ENCODE measurements around the gene SIRPB2. TPM values are rescaled to one million over a fixed set of nuclear protein-coding genes. Genes with fewer than 3 reads are reported as not detected.

The SIRPB2 gene
- total RNA-seq, 1 donor from 2014 or later: 3.7 TPM

DNA sequence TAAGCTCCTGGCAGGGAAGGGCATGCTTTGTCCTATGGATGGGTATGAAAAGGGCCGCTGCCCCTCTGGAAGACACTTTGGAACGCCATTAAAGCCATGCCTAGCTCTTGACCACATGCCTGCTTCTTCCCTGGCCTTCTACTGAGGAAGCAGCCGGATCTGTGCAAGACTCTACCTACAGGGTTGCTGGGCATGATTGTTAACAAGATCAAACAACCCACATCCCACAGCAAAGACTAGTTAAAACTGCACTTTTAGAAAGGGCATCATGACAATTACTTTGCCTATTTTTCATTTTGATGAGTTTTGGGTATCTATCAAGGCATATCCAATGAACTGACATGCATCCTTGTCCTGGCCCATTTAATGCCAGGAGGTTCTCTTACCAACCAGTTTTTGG, 50.1 kb downstream of the SIRPB2 start:
- DNase-seq (ENCODE audit: low spot score): no peak

GRCh38 chr20:1440024-1440423, 51.2 kb downstream of the SIRPB2 start:
- DNase-seq (ENCODE audit: low spot score): no peak

GRCh38 chr20:1438361-1438760, 52.9 kb downstream of the SIRPB2 start:
- no peak for DNase-seq (ENCODE audit: low spot score)

DNA sequence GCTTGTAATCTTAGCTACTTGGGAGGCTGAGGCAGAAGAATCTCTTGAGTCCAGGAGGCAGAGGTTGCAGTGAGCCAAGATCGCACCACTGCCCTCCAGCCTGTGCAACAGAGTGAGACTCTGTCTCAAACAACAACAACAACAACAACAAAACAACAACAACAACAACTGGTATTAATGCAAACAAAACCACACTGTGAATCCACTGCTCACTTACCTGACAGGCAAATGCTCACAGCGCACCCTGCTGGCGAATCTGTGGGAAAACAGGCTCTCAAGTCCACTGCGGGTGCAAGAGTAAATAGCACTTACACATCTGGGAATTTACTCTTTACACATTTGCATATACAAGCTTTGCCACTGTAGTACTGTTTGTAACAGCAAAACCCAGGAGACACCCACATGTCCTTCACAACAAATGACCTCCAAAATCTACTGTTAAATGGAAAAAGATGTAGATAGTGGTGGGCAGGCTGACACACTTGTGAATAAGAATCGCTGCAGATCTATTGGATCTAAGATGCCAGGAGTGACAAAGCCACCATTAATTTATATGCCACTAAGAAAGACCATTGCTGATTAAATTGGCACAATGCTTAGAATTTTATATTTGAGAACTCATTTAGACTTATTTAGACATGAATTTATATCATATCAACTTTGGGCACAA, 53.9 kb downstream of the SIRPB2 start:
- peak; percentile 72 for DNase-seq (ENCODE audit: low spot score)

DNA sequence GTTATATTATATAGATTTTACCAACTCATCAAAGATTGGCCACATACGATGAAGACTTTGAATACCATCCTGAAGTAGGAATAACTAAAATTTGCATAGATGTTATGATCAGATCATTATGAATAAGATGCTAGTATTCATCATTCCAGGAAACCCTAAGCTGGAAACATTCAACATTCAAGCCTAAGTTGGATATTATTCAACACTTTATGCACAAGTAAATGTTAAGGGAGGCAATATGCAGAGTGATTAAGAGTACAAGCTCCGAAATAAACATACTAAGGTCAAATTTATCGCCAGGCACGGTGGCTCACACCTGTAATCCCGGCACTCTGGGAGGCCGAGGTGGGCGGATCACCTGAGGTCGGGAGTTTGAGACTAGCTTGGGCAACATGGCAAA, 55.0 kb downstream of the SIRPB2 start:
- no peak for DNase-seq (ENCODE audit: low spot score)

GRCh38 chr20:1435337-1435699, 55.9 kb downstream of the SIRPB2 start:
- no peak for DNase-seq (ENCODE audit: low spot score)

DNA sequence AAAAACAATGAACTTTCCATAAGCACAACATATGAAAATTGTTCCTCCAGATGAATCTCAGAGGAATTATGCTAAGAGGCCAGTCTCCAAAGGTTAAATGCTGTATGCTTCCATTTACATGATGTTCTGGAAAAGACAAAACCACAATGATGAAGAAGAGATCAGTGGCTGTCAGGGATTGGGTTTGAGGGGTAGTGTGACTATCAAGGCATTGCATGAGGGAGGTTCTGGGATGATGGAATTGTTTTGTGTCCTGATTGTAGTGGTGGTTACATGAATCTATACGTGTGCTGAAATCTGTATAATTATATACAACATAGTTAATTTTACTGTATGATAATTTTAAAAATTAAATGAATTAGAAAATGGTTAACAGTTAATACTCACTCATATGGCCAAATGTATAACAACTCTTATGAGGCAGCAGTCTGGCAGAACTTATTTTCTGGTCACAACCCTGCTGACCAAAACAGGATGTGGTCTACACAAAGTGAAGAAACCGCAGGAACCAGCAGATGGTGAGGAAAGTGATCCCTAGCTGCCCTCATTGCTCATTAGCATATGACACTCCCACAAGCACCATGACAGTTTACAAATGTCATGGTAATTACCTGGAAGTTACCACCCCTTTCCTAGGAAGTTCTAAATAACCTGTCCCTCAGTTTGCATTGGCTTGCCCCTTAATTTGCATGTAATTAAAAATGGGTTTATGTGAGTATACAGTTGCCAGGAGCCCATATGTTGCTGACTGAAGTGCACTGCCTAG, 56.5 kb downstream of the SIRPB2 start:
- peak; percentile 49 for DNase-seq (ENCODE audit: low spot score)

- DNase-seq (ENCODE audit: low spot score): no peak
Measured at GRCh38 chr20:1431158-1431557, 60.1 kb downstream of the SIRPB2 start.

DNA sequence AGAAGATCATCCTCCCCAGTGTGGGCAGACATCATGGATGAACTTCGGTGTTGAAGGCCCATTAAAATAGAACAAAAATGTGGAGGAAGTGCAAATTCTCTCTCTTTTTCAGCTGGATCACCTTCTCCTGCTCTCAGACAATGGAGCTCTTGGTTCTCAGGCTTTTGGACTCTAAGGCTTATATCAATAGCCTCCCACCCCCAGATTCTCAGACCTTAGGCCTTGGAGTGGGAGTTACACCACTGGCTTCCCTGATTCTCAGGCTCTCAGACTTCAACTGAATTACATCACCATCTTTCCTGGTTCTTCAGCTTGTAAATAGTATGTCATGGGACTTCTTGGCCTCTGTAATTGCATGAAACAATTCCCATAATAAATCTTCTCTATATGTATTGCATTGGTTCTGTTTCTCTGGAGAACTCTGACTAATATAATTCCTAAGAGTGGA, 61.2 kb downstream of the SIRPB2 start:
- DNase-seq (ENCODE audit: low spot score): no peak

- DNase-seq (ENCODE audit: low spot score): no peak
Measured at GRCh38 chr20:1429143-1429728, 62.0 kb downstream of the SIRPB2 start.

- no peak for DNase-seq (ENCODE audit: low spot score)
Measured at GRCh38 chr20:1427457-1428054, 63.7 kb downstream of the SIRPB2 start.

- DNase-seq (ENCODE audit: low spot score): no peak
Measured at GRCh38 chr20:1426231-1426849, 64.9 kb downstream of the SIRPB2 start.

Other genes starting within 250 kb of the SIRPB2 start
- 15.1 TPM for gene SNPH, start 225.1 kb downstream of the SIRPB2 start, total RNA-seq
- 176 TPM for gene SDCBP2, start 162.3 kb downstream of the SIRPB2 start, total RNA-seq
- gene FKBP1A, start 98.4 kb downstream of the SIRPB2 start, total RNA-seq: 177 TPM
- gene NSFL1C, start 24.6 kb downstream of the SIRPB2 start, total RNA-seq: 77.5 TPM
- 0.40 TPM for gene SIRPD, start 66.3 kb upstream of the SIRPB2 start, total RNA-seq
- 16.3 TPM for gene SIRPB1, start 128.6 kb upstream of the SIRPB2 start, total RNA-seq
- 1.2 TPM for gene SIRPG, start 166.4 kb upstream of the SIRPB2 start, total RNA-seq

Measured in mucosa of gallbladder (tissue), 1 donor.